ENCODE results near the gene SRGAP3.

SRGAP3 gene

DNA sequence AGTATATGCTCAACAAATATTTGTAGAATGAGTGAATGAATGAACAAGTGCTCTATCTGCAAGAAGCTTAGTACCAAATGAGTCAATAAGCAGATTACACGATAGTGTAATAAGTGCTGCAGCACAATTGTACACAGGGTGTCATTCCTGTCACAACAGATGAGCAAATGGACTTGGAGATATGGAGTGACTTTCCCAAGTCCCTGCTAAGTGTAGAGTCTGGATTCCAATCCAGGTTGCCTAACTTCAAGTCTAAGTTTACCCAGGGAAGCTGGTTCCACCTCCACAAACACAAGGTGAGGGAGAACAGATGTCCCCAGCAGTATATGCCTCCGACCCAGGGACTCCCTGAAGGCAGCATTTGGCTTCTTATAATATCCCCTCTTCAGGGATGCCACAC is 208.4 kb downstream of the SRGAP3 start:
- DNase-seq = no peak

DNA sequence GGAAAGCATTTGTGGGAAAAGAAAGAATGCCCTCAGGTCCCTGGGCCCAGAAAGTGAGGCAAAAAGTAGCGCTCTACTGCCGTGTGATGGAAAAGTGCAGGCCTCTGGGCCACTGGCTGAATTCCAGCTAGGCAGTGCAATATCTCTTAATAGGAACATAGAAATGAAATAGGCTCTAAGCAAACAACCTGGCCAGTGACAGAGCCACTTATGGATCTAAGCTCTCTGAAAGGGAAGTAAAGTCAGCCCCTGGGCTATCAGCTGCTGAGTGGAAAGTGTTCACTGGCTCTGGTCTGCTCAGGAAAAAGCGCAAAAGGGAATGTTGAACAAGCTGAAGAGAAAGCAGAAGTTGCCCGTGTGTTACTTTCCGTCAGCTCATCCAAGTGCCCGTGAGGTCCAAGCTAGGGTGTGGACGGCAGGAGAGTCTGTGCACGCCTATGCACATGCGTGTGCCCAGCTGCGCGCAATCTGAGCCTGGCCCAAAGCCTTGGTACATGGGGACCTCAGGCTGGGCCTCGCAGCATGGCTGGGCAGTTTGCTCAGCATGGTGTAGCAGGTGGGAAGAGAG is 212.2 kb downstream of the SRGAP3 start:
- DNase-seq = peak; percentile 15

- DNase-seq = peak; percentile 39
Observed at GRCh38 chr3:9036404-9037131, 212.9 kb downstream of the SRGAP3 start.

- DNase-seq = no peak
Observed at GRCh38 chr3:9035961-9036360, 213.5 kb downstream of the SRGAP3 start.

GRCh38 chr3:9035473-9035872 is 214.0 kb downstream of the SRGAP3 start:
- no peak for DNase-seq

DNA sequence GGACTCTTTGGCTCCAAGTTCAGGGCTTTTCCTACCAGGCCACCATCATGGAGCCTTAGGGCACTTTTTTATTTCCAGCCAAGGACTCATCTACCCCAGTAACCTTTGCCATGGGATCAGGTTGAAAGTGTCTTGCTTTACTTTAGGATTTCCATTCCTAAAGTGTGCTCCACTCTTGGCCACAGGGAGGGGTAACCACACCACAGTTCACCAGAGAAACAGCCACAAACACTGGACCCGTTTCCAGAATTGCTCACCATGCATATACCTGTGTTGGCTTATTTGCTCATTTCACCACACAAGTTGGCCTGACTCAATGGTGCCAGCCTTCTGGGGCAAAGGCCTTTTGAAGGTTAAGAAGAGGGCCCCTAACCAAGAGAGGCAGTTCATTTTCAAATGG is 215.6 kb downstream of the SRGAP3 start:
- DNase-seq = no peak

- DNase-seq = no peak
Observed at GRCh38 chr3:9032231-9032777, 217.1 kb downstream of the SRGAP3 start.

- no peak for DNase-seq
Observed at GRCh38 chr3:9030034-9030433, 219.4 kb downstream of the SRGAP3 start.

DNA sequence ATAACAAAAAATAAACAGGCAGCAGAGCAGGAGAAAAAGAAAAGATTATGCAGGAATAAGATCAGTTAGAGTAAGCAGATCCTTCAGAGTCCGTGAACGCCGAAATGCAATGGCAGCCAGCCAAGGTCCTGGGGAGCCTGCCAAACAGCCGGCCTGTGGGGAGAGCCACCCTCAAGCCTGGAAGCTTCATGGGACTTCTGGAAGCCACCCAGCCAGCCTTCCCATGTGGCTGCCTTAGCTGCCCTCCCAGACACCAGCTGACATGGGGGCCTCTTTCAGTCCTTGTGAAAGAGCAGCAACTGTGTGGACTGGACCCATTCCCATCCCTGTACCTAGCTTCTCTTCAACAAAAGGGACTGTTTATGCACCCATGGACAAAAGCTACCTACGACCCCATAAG is 221.3 kb downstream of the SRGAP3 start:
- peak; percentile 73 for DNase-seq

- no peak for DNase-seq
Observed at GRCh38 chr3:9026320-9027045, 223.0 kb downstream of the SRGAP3 start.

DNA sequence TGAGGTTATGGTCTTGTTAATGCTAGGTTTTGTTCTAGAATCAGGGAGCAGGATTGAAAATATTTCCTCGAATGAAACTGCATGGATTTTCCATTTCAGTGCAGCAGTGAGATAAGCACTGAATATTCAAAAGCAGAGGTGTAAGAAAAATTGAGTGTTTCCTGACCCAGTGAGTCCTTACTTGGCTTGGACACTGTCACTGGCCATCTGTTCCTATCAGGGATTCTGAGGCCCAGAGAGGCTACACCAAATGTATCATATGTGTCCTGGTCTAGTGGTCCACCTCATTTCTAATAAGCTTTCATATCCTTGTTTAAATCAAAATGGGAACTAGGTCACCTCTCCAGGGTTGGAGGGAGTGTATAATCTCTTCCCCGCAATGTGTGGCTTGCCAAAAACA is 225.1 kb downstream of the SRGAP3 start:
- no peak for DNase-seq

DNA sequence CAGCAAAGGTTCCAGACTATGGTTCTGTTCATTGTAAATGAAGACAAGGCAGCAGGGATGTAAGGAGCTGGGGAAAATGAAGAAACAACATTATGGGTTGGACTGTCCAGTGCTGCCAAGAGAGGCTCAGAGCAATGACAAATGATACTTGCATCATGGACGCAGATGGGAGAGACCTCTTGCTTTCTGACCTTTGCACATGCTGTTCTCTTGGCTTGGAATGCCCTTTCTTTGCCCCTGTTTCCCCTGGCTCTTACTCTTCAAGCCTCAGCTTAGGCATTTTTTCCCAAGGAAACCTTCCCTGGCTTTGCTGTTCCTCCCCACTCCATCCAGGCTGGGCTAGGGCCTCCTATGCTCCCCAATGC is 226.2 kb downstream of the SRGAP3 start:
- no peak for DNase-seq

DNA sequence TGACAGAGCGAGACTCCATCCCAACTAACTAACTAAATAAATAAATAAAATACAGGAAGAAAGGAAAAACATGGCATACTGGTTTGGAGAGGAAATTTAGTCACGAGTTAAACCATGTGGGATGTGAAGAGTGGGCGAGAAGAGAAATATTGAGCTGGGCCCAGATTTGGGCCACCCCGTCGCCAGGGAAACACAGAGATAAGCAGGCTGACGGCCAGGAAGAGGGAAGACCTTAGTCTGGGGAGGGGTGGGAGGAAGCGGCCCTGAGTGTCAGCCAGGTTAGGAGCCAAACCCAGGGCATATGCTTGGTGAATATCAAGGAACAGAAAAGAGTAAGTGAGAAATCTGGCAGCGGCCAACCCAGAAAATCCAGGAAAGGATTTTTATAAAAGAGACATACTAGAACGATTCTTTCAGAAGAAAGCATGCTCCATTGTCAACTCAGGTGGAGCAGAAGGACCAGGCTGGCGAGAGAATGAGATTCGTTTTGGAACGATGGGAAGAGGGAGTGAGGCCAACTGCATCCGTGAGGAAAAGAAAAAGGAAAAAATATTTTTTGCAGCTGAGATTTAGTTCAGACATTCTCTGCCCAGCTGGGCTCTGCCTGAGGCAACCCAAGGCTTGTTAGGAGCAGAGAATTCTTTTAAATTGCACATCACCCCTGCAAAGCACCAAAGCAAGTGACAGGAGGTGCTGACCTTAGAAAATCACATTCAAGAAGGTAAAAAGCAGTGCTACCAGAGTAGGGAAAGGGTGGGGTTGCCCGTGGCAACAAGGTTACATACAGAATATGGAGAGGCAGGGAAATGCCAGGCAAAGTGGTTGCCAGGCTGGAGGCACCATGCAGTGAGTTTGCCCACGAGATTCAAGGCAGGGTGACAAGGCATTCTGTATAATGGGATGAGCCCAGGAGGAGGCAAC is 226.9 kb downstream of the SRGAP3 start:
- no peak for DNase-seq

- peak; percentile 71 for DNase-seq
Observed at GRCh38 chr3:9021271-9022009, 228.0 kb downstream of the SRGAP3 start.

- peak; percentile 92 for DNase-seq
Observed at GRCh38 chr3:9020426-9020825, 229.0 kb downstream of the SRGAP3 start.

DNA sequence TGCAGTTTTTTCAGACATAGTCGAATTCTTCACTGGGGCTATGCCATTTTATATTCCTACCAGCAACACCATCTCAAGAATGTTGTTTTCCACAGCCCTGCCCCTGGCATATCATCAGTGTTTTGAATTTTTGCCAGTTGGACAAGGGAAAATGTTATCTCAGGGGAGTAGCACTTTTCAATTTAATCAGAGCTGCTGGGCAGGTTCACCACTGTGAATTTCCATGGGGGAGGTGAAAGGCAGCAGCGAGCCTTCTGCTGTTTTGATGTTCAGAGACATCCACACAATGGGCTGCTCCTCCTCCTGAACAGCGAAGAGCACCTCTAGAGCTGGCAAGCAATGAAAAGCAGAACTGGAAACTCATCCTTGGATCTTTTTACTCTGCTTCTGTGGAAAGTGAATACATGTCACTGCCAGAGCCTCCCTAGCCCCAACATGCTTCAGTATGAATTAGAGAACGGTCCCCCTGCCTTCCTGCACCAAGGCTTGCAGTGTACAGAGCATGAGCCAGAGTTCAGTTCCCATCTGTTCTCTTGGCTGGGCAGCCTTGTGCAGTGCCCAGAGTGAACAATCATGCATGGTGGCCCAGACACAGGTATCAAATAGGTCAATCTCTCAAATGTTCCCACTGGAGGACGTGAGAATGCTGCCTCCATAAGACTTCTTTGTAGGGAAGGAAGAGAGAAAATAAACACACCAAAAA is 230.0 kb downstream of the SRGAP3 start:
- no peak for DNase-seq

- no peak for DNase-seq
Observed at GRCh38 chr3:9015250-9015649, 234.2 kb downstream of the SRGAP3 start.

DNA sequence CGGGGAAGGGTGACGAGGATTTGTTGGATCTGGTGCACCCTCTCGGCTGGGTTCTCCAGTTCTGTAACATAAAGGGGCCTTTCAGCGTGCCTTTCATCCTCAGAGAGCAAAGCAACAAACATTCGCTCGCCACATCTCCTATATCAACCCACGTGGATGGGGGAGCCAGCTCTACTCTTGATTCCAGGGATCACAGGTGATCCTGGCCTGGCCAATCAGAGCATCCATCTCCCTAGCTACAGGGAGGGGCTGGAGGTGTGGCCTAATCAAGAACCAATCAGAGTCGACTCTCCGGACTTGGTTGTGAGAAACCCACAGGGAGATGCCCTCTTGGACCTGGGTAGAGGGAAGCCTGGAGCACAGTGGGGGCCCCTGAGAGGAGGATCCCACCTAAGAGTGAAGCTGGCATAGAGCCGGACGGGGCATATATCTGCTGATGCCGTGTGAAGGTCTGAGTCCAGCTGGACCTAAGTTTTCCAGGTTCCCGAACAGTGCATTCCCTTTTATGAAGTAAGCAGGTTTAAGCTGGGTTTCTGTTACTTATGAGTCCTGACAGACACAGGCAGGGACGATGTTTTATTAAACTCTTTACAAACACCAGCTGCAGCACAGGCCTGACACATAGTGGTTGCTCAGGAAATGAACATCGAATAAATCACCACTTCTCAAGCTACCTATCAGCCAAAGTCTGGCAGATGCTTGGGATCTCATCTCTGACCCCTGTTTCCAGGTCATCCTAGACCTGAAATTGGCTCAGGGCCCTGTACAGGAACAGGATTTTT is 235.5 kb downstream of the SRGAP3 start:
- DNase-seq = peak; percentile 43

- peak; percentile 16 for DNase-seq
Observed at GRCh38 chr3:9012521-9012920, 236.9 kb downstream of the SRGAP3 start.

DNA sequence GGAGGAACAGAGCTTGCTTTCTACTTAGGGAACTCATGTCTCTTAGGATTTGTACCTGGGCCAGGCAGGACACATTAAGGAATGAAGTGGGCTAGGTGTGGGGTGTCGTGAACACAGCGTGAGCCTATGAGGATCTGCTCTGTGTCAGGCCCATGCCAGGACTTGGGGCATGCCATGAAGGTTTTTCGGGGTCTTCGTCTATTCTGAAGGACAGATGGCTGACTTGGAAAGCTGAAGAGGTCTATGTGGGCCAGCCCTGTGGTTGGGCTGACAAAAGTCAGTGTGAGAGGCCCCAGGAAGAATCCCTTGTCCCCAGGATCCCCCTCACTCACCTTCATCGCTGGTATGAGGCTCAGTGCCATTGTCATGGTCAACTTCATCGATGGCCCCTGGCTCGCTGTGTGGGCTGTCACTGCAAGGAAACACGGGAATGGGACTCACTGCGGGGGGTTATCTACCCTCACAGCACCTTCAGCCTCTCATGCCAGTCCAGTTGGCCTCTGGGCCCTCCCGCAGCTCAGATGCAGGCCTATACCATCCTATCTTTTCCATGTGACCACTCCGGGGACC is 239.4 kb downstream of the SRGAP3 start:
- DNase-seq = no peak
